Fibroblast of peridontal ligament (primary cell): ENCODE data around the gene PLA2G4F.

Source experiments
- DNase-seq: peaks from one replicate; pipeline ENCODE4 v3.0.0-alpha.2; 2010; ENCODE audit errors: extremely low read depth

Gene PLA2G4F

DNA sequence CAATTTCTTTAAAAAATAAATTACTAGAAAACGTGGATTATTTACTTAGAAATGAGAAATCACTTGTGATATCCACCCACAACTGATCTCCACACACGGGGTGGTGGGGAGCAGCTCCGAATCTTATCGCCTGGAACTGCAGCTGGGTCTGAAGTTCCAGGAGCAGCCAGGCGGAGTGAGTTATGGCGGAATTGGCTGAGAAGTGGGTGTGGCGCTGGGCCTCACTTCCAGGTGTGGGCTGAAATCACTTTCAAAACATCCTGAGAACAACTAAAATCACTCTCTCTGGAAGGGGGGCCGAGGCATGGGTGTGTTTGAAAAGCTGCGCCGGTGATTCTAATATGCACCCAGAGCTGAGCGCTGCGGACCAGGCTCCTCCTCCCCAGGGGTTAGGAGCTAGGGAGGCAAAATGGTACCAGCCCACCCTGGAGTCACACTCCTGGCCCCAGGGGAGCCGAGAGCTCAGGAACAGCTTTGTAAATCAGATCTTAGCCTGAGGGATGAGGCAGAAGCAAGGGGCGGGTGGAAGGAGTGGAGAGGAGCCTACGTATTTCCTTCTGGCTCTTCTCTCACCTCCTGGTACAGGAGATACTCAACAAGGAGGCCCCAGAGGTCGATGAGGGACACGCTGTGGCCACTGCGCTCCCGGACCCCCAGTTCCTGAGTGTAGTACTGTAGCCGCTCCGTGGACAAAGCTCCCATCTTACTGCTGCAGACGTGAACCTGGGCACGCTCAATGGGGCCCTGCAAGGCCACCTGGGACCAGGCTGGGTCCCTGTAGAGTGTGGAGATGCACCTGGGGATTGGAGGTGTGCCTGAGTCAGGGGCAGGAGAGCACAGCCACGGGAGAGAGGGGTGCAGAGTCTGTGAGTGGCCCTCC, 9.6 kb downstream of the PLA2G4F start:
- no peak for DNase-seq

DNA sequence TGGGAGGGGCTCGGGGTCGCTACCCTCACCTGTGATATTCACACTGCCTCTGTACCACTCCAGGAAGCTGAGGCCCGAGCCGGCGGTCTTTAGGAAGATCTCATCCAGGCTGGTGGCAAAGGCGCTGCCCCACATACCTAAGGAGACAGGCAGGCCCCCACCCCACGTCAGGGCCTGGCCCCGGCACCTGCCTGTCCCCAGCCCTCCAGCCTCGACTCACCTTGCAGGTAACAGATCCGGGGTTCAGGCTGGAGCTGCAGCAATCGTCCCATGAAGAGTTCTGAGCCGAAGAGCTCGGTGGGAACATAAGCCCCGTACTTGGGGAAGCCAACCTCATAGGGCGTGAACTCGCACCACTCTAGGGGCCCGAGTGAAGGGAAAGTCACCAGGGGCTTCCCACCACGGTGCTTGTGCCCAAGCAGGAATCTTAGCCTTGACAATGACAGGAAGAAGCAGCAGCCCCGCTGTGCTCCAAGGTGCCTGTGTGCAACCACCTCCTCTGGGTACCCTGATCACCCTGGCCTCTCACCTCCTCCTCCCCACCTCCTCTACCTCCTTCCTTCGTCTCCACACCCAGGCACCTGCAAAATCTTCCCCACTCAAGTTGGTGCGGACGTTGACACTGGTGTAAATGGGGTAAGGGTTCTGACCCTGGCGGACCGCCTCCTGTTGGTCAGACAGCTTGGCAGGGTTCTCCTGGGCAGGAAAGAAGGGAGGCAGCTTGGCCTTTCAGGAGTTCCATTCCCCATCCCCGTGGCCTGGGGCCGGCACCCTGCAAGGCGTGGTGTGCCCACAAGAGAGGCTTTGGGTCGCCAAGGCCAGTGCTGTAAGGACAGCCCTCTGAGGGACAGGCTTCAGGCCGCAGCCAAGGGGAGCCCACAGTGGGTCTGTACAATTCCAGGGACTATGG, 10.6 kb downstream of the PLA2G4F start:
- DNase-seq, result no peak

DNA sequence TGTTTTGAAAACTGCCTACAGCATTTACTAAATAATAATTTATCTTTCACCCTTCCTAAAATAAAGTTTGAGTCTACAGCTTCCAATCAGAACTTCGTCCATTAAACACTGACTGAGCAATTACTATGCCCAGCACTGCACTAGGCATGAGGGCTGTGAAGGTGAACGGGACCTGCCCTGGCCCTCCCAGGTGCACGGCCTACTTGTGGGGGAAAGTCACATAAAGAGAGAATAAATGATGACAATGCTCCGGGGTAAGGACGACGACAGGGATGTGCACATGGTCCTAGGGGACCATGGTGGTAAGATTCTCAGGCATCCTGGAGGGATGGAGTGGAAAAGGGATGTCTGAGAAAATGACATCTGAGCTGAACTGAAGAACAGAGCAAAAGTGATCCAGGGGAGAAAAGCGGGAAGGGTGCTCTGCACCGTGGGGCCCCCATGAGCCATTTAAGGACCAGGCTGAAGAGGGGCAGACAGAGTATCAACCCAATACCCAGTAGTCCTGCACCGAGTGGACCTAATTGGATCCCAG, 11.5 kb downstream of the PLA2G4F start:
- no peak for DNase-seq

DNA sequence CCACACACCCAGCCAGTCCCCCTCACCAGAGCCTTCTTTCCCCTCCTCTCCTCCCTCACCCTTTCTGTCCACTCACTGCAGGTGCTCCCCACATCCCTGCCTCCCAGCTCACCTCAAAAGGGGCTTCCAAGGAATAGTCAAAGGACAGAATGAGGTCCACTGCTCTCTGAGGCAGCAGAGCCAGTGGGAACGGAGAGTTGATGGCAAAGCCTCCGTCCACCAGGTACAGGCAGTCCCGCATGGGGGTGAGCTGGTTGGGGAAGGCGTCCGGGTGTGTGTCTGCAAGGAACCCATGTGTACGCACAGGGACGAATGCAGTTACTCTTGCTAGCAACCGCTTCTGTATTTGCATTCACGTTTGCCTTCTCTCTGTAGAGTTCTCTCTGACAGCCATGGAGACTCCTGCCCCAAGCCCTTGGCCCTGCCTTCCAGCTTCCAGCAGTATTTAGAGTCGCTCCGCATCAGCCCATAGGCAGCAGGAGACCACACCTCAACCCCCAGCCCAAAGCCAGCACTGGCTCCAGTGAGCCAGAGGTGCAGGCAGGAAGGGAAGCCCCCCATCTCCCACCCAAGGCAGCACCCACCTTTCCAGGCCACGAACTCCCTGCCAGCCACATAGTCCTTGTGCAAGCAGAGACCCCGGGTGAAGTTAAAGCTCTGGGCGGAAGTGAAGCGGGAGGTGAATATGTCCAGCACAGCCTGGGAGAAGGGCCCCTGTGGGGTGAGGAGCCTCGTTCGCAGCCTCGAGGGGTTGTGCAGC, 12.4 kb downstream of the PLA2G4F start:
- DNase-seq, result no peak

DNA sequence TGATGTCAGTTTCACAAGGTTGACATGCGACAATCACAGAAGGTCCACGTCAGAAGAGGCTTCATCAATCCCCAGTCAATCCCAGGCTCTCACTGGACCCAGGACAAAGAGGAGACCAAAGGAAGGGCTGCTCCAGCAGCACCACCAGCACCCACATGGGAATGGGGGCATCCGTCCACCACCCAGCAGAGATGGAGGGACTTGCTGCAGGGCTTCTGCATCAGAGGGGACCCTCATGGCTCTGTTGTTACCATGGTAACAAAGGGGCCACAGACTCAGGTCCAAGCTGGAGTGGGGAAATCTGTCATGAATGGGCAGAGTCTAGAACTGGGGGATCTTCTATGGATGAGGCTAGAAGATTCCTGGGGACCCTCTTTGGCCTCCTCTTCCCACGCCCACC, 13.1 kb downstream of the PLA2G4F start:
- DNase-seq, result no peak

DNA sequence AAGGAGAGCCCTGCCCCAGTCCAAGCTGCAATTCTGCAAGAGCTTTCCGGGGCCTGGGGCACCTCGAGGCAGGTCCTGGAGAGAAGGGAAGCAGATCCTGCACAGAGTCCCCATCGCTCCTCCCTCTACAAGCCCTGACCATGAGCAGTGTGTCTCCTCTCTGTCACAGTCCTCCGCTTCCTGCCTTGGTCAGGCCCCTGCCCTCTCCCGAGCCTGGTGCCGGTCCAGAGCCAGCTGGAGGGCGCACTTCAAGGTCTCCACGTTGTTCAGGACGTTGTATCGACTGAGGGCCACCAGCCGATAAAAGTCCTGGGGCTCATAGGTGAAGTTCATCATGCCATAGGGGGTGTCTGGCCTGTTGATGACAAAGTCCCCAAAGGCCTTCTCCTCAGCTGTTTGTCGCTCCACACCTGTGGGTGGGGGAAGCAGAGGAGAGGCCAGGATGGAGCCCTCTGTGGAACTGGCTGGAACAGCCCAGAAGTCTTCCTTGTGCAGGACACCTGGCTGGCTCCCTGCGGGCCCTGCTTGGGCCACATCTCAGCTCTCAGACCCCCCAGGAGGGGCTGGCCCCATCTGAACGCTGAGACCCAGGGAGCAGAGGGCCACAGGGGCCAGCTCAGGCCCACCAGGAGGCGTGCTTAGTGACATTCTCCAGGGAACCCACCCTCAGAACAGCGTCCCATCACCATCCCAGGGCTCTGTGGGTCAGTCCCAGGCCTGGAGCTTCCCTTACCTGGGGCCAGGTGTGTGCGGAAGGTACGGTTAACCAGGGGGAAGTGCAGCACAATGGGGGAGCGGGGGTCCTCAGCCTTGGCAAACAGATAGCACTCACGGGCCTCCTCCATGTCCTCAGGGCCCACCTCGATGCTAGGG, 14.4 kb downstream of the PLA2G4F start:
- DNase-seq, result no peak

- no peak for DNase-seq
Measured at GRCh38 chr15:42141246-42141645, 15.2 kb downstream of the PLA2G4F start.

GRCh38 chr15:42140383-42141070, 15.9 kb downstream of the PLA2G4F start:
- no peak for DNase-seq

DNA sequence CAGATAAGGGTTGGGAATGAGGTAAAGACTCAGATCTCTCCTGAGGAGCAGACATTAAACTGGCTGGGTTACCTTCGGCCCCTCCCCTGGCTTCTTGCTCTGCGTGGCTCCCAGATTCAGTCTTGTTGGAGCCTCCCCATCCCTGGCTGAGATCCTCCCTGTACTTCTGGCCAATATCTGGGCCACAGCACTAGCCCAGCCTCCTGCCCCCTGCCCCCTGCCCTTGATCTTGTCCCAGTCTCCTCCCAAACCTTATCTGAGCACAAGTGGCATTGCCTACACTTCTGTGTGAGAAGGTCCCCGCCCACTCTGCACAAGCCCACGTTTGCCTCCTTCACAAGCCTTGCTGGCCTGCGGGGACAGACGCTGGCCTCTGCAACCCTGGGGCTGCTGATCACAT, 16.8 kb downstream of the PLA2G4F start:
- no peak for DNase-seq

GRCh38 chr15:42138968-42139386, 17.5 kb downstream of the PLA2G4F start:
- DNase-seq, result no peak

- DNase-seq, result no peak
Measured at GRCh38 chr15:42138411-42138810, 18.0 kb downstream of the PLA2G4F start.

DNA sequence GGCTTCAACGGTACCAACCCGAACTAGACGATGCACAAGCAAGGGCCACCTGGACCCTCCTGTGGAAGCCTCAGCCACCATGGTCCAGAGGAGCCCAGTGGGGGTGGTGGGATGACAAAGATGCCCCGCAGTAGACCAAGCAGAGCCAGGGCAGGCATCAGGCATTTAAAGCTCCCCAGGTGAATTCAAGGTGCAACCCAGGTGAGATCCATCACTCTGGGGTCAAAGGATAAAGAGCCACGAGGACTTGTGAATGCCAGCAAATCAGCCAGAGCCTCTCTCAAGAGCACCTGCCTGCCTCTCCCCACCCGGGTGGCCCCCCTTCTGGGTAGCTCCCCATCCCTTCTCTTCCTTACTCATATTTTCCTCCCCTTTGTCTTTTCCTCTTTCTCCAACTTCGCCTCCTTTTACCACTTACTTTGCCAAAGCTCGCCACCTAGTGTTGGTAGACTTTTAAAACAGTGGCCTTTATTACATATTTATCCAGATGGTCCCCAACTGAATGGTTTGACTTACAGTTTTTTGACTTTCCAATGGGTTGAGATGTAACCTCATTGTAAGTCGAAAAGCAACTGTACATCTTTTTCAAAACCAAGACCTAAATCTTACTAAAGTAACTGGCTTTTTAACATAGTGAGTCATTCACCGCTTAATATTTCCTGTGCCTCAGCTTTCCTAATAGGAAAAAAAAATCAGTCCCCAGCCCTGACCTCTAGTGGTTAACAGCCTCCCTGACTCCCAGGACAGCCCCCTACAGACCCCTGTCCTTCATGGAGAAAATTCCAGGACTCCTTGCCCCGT, 18.8 kb downstream of the PLA2G4F start:
- peak; percentile 67 for DNase-seq

DNA sequence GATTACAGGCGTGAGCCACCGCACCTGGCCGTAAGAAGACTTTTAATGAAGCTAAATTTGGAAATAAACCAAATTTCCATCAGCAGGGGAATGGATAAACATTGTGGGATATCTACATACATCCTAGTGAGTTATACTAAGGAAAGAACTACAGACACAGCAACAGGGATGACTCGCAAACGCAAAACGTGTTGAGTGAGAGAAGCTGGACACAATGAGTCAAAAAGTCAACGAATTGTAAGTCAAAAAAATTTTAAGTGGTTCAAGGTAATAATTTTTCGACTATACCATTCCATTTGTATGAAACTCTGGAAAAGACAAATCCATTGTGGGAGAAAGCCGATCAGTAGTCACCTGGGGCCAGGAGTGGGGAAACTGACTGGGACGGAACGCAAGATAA, 19.9 kb downstream of the PLA2G4F start:
- no peak for DNase-seq

GRCh38 chr15:42135351-42135750, 21.1 kb downstream of the PLA2G4F start:
- DNase-seq, result no peak

DNA sequence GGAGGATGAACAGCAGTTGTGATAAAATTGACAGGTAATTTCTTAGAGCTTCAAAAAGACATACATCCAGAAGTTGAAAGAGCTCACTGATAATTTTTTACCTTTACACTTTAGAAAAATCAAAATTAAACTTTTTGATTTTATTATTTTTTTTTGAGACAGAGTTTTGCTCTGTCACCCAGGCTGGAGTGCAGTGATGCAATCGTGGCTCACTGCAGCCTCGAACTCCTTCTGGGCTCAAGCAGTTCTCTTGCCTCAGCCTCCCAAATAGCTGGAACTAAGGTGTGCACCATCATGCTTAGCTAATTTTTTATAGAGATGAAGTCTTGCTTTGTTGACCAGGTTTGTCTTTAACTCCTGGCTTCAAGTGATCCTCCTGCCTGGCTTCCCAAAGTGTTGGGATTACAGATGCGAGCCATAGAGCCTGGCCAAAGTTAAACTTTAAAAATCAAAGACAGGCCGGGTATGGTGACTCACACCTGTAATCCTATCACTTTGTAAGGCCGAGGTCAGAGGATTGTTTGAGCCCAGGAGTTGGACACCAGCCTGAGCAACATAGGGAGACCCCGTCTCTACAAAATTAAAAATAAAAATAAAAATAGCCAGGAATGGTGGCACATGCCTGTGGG, 21.7 kb downstream of the PLA2G4F start:
- DNase-seq, result no peak

- peak; percentile 2 for DNase-seq
Measured at GRCh38 chr15:42133886-42134502, 22.4 kb downstream of the PLA2G4F start.

DNA sequence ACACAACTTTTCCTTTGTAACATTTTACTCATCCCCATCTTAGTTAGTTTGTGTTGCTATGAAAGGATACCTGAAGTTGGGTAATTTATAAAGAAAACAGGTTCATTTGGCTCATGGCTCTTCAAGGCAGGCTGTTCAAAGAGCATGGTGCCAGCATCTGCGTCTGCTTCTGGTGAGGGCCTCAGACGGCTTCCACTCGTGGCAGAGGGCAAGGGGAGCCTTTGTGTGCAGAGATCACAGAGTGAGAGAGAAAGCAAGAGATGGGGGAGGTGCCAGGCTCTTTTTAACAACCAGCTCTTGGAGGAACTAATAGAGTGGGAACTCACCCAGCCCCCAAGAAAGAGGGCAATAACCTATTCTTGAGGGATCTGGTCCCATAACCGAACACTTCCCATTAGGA, 23.1 kb downstream of the PLA2G4F start:
- no peak for DNase-seq
